Gastroesophageal sphincter (tissue), 3 donors: Measurements from ENCODE around the gene ZSCAN20.

Source experiments
- EP300 ChIP-seq: sonication (generic); formaldehyde crosslinking; IDR thresholded peaks from one replicate; pipeline ENCODE4 v1.6.1; 2017; ENCODE audit warnings: antibody characterized with exemption, mild to moderate bottlenecking
- POLR2A ChIP-seq, 2 donors: fragments of 450-650 bp; IDR thresholded peaks; one replicate each; pipeline ENCODE4 v1.6.1; 2017; ENCODE audit warnings: antibody characterized with exemption in 2 of 2, mild to moderate bottlenecking in 2 of 2, moderate library complexity in 1 of 2
- POLR2AphosphoS5 ChIP-seq: sonication (generic); formaldehyde crosslinking; IDR thresholded peaks from one replicate; pipeline ENCODE4 v1.6.1; 2017; ENCODE audit warnings: antibody characterized with exemption
- TF ChIP-seq, protein P1 (sequence below), 4 experiments: fragments of 200-600 bp in 2 of 4; fragments of 450-650 bp in 2 of 4; sonication (generic) in 1 of 4; IDR thresholded peaks; one replicate each; pipeline ENCODE4 v1.5.1; 2017 to 2019; ENCODE audit warnings: antibody characterized with exemption in 4 of 4, mild to moderate bottlenecking in 2 of 4, moderate library complexity in 2 of 4

DNA sequence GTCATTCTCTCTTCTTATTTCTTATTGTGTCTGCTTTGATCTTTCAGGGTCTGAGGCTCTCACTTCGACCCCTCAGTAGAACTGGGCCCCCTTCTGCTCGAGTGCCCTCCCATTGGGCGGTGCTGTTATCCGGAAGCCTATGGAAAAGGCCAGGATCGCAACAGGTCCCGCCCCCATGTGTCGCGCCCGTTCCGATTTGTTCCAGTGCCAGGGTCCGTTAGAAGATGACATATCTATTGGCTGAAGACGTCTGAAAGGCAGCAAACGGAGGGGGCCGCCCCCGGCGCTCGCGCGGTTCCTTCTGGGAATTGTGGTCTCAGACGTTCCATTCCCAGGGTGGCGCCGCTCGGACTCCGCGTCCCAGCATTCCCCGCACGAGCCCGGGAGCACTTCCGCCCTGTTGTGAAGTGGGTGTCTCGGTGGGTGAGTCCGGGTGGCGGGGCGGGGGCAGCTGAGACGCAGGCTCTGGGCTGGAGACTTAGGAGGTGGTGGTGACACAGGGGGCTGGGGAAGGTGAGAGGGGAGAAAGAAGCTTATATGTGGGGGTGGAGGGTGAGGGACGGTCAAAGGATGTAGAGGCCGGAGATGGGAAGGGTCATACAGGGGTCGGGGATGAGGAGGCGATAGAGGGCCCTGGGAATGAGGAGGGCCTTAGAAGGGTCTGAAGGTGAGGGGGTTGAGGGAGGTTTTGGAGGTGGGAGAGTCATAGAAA is at the start of gene ZSCAN20:
- TF ChIP-seq, protein P1, sequence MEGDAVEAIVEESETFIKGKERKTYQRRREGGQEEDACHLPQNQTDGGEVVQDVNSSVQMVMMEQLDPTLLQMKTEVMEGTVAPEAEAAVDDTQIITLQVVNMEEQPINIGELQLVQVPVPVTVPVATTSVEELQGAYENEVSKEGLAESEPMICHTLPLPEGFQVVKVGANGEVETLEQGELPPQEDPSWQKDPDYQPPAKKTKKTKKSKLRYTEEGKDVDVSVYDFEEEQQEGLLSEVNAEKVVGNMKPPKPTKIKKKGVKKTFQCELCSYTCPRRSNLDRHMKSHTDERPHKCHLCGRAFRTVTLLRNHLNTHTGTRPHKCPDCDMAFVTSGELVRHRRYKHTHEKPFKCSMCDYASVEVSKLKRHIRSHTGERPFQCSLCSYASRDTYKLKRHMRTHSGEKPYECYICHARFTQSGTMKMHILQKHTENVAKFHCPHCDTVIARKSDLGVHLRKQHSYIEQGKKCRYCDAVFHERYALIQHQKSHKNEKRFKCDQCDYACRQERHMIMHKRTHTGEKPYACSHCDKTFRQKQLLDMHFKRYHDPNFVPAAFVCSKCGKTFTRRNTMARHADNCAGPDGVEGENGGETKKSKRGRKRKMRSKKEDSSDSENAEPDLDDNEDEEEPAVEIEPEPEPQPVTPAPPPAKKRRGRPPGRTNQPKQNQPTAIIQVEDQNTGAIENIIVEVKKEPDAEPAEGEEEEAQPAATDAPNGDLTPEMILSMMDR (IDR thresholded peaks at IDR 0.05) = peak in 1 of 4 experiments; percentile 34
- TF ChIP-seq POLR2AphosphoS5 (peak; percentile 88), POLR2A (IDR thresholded peaks at IDR 0.05) (peak in 1 of 2 donors; percentile 34), EP300 (no peak)
